Mucosa of gallbladder (tissue), 1 donor: ENCODE measurements around the gene SHKBP1. TPM values are rescaled to one million over a fixed set of nuclear protein-coding genes. Genes with fewer than 3 reads are reported as not detected.

ENCODE experiments used
- DNase-seq: peaks from one replicate; pipeline ENCODE4 v3.0.0-alpha.2; 2020; ENCODE audit warnings: low spot score
- total RNA-seq: library from RNA; stranded (reverse); gene quantifications from one replicate; pipeline ENCODE4 v1.2.1, GENCODE V29; 2021
- donor health status: DM: no; HTN: no; CAD: no.

SHKBP1 gene
- total RNA-seq, 1 donor from 2014 or later, result 80.9 TPM

GRCh38 chr19:40601134-40601974 lies 24.7 kb downstream of the SHKBP1 start, which contains the start of gene LTBP4:
LTBP4 (plus strand) TSS chr19:40601369; CDS start chr19:40601388, 19 bp downstream.
- no peak for DNase-seq

DNA sequence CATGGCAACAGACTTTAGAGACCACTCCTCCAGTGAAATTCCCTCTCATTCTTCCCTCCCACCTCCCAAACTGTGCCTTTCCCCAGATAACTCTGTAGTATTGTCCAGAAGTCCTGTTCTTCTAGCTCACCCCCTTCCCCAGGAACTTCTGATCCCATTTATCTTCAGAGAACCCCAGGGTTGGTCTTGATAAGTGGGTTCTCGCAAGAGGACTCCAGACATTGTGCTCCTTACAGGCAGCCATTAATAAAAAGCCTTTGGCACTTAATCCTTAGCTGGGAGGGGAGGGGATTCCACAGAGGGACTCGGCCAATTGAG lies 26.4 kb downstream of the SHKBP1 start:
- DNase-seq, result no peak

DNA sequence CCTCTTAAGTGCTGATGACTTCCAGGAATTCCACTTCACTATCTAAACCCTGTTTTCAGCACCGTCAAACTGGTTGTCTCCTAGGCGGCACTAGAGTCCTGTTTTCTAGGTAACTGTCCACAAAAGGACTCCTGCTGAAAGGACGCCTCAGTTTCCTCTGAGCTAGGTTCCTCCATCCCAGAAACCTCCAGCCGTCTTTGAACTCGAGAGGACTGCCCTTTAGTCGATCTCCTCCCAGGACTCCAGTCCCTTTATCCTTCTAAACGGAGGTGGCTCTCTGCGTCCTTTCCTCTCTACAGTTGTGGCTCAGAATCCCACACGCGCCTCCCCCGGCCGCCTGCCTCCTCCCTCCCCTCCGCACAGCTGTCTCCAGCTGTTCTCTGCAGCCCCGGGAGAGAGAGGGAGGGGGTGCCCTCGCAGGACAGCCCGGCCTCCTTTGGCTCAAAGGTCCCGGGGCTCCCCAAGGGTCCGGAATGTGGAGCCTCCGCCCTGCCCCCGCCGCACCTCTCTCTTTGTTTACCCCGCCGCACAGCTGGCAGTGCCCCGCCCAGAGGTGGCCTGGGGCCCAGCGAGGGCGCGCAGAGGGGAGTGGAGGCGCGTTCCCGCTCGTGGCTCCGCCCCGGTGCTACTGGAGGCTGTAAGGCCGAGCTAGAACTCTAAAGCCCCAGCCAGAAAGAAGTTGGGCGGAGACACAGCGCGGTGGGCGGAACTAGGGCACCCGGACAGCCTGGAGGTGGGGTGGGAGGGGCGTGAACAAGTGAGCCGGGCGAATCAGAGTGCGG lies 26.9 kb downstream of the SHKBP1 start:
- DNase-seq, result peak; percentile 98

GRCh38 chr19:40604171-40604646 lies 27.5 kb downstream of the SHKBP1 start:
- no peak for DNase-seq

DNA sequence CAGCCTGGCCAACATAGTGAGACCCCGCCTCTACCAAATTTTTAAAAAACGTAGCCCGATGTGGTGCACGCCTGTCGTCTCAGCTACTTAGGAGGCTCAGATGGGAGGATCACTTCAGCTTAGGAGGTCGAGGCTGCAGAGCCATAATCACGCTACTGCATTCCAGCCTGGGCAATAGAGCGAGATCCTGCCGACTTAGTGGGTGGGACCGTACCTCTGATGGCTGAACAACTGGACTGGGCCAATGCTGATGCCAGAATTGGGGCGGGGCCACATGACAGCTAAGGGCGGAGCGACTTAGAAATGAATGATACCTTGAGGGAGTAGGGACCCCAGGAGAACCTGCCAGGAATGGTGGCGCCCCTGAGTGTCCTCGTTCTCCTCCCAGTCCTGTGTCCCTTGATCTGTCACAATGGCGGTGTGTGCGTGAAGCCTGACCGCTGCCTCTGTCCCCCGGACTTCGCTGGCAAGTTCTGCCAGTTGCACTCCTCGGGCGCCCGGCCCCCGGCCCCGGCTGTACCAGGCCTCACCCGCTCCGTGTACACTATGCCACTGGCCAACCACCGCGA lies 28.1 kb downstream of the SHKBP1 start:
- no peak for DNase-seq

- DNase-seq, result peak; percentile 81
Observed at GRCh38 chr19:40605216-40605971, 28.7 kb downstream of the SHKBP1 start.

DNA sequence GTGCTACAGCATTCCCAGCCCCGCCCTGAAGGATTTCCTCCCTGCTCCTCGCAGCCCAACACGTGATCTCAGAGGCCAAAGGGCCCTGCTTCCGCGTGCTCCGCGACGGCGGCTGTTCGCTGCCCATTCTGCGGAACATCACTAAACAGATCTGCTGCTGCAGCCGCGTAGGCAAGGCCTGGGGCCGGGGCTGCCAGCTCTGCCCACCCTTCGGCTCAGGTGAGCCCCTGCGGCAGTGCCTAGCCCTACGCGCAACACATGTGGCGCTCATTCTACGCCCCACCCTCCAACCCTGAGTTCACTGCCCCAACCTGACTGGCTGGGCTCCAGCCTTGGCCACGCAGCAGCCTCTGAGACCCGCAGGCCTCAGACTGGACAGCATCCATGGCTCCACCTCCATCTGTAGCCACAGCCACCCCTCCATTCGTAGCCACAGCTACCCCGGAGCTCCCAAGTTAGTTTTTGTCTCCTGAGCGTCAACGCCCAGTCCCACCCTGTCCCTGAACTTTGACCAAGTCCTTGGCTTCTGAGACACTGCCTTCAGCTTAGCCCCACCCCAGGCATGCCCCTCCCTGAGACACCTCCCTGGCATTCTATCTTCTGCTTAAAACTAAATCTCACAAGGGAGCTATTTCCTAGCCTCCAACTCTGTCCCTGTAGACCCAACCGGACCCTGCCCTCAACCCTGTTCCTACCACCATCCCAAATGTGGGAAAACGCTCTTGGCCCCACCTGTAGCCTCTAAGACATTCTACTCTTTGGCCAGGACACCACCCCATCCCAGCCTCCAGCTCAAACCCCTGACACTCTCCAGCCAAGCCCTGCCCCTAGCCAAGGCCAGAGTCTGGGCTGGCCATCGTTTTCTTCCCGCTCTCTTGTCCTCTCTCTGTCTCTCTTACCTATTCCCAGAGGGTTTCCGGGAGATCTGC lies 30.9 kb downstream of the SHKBP1 start:
- no peak for DNase-seq

- no peak for DNase-seq
Observed at GRCh38 chr19:40608240-40608621, 31.6 kb downstream of the SHKBP1 start.

- DNase-seq, result no peak
Observed at GRCh38 chr19:40608957-40609356, 32.3 kb downstream of the SHKBP1 start.

GRCh38 chr19:40609561-40610395 lies 33.1 kb downstream of the SHKBP1 start:
- peak; percentile 84 for DNase-seq

DNA sequence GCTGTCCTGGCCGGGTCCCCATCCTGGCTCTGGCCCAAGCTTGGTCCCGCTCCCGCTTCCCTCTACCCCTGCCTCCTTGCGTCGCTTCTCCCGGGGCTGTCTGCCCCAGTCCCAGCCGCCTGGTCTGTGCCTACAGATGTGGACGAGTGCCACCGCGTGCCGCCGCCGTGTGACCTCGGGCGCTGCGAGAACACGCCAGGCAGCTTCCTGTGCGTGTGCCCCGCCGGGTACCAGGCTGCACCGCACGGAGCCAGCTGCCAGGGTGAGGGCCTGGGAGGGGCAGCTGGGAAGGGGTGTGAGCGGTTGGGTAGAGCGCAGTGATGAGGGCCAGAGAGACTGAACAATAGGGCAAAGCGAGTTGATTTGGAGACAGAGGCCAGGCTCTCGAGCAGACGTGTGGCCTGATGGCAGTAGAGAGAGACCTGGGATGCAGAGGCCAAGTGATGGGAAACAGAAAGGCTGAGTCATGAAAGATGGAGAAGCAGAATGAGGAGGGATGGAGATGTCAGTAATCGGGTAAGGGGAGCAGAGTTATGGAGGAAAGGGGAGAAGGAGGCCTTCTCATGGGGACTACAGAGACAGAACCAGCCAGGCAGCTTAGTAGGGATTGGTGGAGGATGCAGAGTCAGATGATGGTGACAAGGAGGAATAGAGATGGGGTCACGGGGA lies 33.9 kb downstream of the SHKBP1 start:
- peak; percentile 66 for DNase-seq

GRCh38 chr19:40611096-40611495 lies 34.4 kb downstream of the SHKBP1 start:
- DNase-seq, result no peak

DNA sequence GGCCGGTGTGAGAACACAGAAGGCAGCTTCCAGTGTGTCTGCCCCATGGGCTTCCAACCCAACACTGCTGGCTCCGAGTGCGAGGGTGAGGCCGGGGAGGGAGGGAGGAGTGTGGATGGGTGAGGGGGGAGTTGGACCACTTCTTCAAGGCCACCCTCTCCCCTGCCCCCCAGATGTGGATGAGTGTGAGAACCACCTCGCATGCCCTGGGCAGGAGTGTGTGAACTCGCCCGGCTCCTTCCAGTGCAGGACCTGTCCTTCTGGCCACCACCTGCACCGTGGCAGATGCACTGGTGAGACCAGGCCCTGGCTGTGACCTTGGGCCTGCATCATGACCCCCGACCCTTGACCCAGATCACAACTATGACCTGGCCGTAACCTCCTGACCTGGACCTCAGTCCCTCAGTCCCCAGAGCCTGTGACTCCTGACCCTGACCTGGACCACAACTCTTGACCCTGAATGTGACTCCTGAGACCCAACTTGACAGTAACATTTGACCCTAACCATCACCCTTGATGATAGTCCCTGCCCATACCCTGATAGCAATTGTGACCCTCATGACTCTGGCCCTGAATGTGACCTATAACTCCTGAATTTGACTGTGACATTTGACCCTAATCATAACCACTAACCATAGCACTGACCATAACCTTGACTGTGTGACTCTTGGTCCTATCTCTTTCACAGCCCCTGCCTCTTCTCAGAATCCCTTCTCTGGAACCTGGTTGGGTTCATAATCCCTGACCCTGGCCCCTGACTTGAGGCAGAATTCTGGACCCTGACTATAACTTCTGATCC lies 35.4 kb downstream of the SHKBP1 start:
- DNase-seq, result no peak

DNA sequence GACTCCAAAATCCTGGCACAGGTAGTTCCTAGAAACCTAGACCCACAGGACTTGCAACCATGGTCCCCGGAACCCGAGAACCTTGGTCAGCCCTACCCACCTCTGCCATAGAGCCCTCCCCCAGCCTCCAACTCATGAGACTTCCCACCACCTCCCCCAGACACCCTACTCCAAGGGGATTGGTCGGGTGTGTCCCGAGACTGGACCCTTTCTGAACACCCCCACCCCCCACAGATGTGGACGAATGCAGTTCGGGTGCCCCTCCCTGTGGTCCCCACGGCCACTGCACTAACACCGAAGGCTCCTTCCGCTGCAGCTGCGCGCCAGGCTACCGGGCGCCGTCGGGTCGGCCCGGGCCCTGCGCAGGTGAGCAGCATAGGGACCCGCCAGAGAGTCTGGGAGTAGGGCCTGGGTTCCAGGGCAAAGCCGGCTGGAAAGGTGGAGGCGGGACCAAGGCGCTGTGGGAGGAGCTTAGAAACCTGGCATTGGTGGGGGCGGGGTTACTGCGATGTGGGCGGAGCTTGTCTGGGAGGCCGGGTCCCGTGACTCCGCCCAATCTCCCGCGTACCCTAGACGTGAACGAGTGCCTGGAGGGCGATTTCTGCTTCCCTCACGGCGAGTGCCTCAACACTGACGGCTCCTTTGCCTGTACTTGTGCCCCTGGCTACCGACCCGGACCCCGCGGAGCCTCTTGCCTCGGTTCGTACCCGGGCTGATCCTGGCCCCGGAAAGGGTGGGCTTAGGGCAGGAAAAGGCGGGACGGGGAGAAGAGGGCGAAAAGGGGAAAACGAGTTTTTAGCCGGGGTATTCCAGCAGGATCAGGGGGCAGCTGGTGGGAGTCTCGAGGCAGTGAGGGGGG lies 36.4 kb downstream of the SHKBP1 start:
- DNase-seq, result peak; percentile 59

DNA sequence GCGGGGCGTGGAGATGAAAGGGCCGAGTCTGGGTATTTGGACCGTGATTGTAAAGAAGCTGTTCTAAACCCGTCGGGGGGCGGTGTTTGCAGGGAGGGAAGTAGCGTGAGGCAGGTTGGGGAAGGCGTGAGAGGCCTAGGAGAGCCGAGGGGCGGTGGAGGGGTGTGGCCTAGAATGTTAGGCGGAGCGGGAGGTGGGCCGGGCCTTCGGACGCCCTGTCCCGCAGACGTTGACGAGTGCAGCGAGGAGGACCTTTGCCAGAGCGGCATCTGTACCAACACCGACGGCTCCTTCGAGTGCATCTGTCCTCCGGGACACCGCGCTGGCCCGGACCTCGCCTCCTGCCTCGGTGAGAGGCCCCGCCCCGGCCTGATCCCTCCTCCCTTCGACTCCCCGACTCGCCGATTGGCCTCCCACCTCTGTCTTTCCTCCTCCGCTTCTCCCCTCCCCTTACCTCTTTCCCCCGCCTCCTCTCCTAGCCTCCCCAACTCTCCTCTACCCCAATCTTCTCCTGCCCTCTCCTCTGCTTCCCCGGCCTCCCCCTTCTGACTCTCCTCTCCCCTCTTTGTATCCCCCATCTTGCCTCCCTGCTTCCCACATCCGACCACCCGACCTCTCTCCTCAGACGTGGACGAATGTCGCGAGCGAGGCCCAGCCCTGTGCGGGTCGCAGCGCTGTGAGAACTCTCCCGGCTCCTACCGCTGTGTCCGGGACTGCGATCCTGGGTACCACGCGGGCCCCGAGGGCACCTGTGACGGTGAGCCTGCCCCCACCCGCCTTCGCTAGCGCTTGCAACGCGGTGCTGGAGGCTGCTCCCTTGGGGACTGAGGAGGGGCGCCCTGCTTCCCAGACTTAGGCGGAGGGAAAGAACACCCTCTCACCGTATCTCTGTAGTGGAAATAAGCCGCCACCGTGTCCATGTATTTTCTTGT lies 37.3 kb downstream of the SHKBP1 start:
- DNase-seq, result peak; percentile 80
